H1 (cell line): ENCODE measurements around the gene CERS5. TPM values are rescaled to one million over a fixed set of nuclear protein-coding genes. Genes with fewer than 3 reads are reported as not detected.

ENCODE experiments used
- CTCF ChIA-PET: fragments of 300-600 bp; sonication (Branson Sonifier 250); formaldehyde crosslinking; loops from one replicate; lab custom pipeline; 2021; ENCODE audit not compliant: partially characterized antibody; lab: Charles Lee
- POLR2A ChIA-PET: fragments of 300-600 bp; sonication (Branson Sonifier 250); formaldehyde crosslinking; loops from one replicate; lab custom pipeline; 2021; ENCODE audit warnings: inconsistent platforms; ENCODE audit not compliant: partially characterized antibody; lab: Charles Lee
- DNase-seq, 2 experiments: peaks; one replicate each; pipeline versions ENCODE4 v3.0.0 to v3.0.0-alpha.2; 2010 to 2022; ENCODE audit warnings: low spot score in 2 of 2, low read depth in 1 of 2, mixed read lengths in 1 of 2
- FAIRE-seq: peaks from 2 replicates; lab custom pipeline; 2011; peaks lifted over from hg19 to GRCh38; lab: Jason Lieb, UNC
- H2AFZ ChIP-seq: 2 replicates; pipeline ENCODE4 v1.8.1; 2012; ENCODE audit warnings: low read length, inconsistent platforms
- H2AK5ac ChIP-seq: 2 replicates; pipeline ENCODE4 v1.6.1; 2013; ENCODE audit warnings: low read depth, low read length
- H2BK120ac ChIP-seq: replicated peaks from 2 replicates; pipeline ENCODE3; 2013; ENCODE audit warnings: low read depth, low read length, inconsistent platforms
- H2BK12ac ChIP-seq: 2 replicates; pipeline ENCODE4 v1.6.1; 2013; ENCODE audit warnings: low read depth, low read length
- H2BK15ac ChIP-seq: 2 replicates; pipeline ENCODE4 v1.6.1; 2013; ENCODE audit warnings: low read length
- H2BK20ac ChIP-seq: 2 replicates; pipeline ENCODE4 v1.6.1; 2013; ENCODE audit warnings: low read length
- H2BK5ac ChIP-seq: 2 replicates; pipeline ENCODE4 v1.6.1; 2013; ENCODE audit warnings: low read depth, low read length
- H3K14ac ChIP-seq: 2 replicates; pipeline ENCODE4 v1.6.1; 2013; ENCODE audit warnings: inconsistent platforms; ENCODE audit not compliant: insufficient read length
- H3K18ac ChIP-seq: 2 replicates; pipeline ENCODE4 v1.6.1; 2013; ENCODE audit warnings: low read length; ENCODE audit errors: extremely low read depth
- H3K23ac ChIP-seq: 2 replicates; pipeline ENCODE4 v1.6.1; 2013; ENCODE audit warnings: inconsistent platforms; ENCODE audit not compliant: insufficient read length
- H3K23me2 ChIP-seq: 2 replicates; pipeline ENCODE4 v1.6.1; 2013; ENCODE audit warnings: low read depth, low read length
- H3K27ac ChIP-seq: 2 replicates; pipeline ENCODE4 v1.6.1; 2011; ENCODE audit warnings: low read depth, low read length, inconsistent platforms
- H3K27me3 ChIP-seq, 4 experiments: replicated peaks in 1 of 4; 1 replicate in 1 of 4; 2 replicates in 3 of 4; pipeline versions ENCODE4 v1.6.1 to v1.8.1; 2011 to 2013; ENCODE audit warnings: low read length in 3 of 4, mild to moderate bottlenecking in 3 of 4, inconsistent platforms in 2 of 4, mixed read lengths in 2 of 4, moderate library complexity in 1 of 4; ENCODE audit not compliant: control insufficient read depth in 3 of 4, insufficient read depth in 3 of 4; ENCODE audit errors: extremely low read depth in 1 of 4
- H3K36me3 ChIP-seq, 4 experiments: 2 replicates each; pipeline versions ENCODE4 v1.6.1 to v1.8.1; 2011 to 2013; ENCODE audit warnings: mild to moderate bottlenecking in 4 of 4, low read length in 3 of 4, moderate library complexity in 2 of 4, control low read depth in 1 of 4, inconsistent platforms in 1 of 4; ENCODE audit not compliant: insufficient read depth in 4 of 4, control insufficient read depth in 2 of 4
- H3K4ac ChIP-seq: replicated peaks from 2 replicates; pipeline ENCODE3; 2013; ENCODE audit warnings: low read length, low read depth, mixed read lengths, inconsistent platforms; ENCODE audit not compliant: insufficient read length
- H3K4me1 ChIP-seq, 4 experiments: replicated peaks in 1 of 4; 1 replicate in 1 of 4; 2 replicates in 3 of 4; pipeline versions ENCODE4 v1.6.1 to v1.8.1; 2011 to 2013; ENCODE audit warnings: low read length in 3 of 4, inconsistent platforms in 2 of 4, mixed read lengths in 1 of 4; ENCODE audit not compliant: insufficient read depth in 4 of 4, control insufficient read depth in 3 of 4
- H3K4me2 ChIP-seq, 2 experiments: 2 replicates each; pipeline versions ENCODE4 v1.6.1 to v1.8.1; 2011 to 2013; ENCODE audit warnings: low read depth in 2 of 2, low read length in 2 of 2, control low read depth in 1 of 2, inconsistent platforms in 1 of 2, mild to moderate bottlenecking in 1 of 2; ENCODE audit not compliant: insufficient read depth in 1 of 2
- H3K4me3 ChIP-seq, 4 experiments: fragments of 200-600, 300-600 bp in 1 of 4; sonication (generic), shearing (Covaris generic), sonication (Bioruptor Twin) in 1 of 4; 2 replicates each; pipeline versions ENCODE4 v1.5.1 to v1.8.1; 2011 to 2016; ENCODE audit warnings: low read length in 4 of 4, low read depth in 3 of 4, control low read depth in 2 of 4, inconsistent platforms in 2 of 4, mild to moderate bottlenecking in 2 of 4, mixed read lengths in 1 of 4, moderate library complexity in 1 of 4; ENCODE audit not compliant: insufficient read depth in 2 of 4; ENCODE audit errors: extremely low read depth in 1 of 4
- H3K56ac ChIP-seq: replicated peaks from 2 replicates; pipeline ENCODE3; 2013; ENCODE audit warnings: low read depth, mild to moderate bottlenecking, mixed read lengths, low read length, inconsistent platforms; ENCODE audit not compliant: insufficient read length
- H3K79me1 ChIP-seq: 2 replicates; pipeline ENCODE4 v1.6.1; 2013; ENCODE audit warnings: low read depth, low read length, control low read depth
- H3K79me2 ChIP-seq, 2 experiments: 2 replicates each; pipeline versions ENCODE4 v1.6.1 to v1.8.1; 2012 to 2013; ENCODE audit warnings: low read length in 2 of 2, mild to moderate bottlenecking in 2 of 2, inconsistent platforms in 1 of 2; ENCODE audit not compliant: insufficient read depth in 2 of 2, control insufficient read depth in 1 of 2
- H3K9ac ChIP-seq, 4 experiments: replicated peaks in 1 of 4; 1 replicate in 1 of 4; 2 replicates in 3 of 4; pipeline versions ENCODE4 v1.6.1 to v1.8.1; 2011 to 2013; ENCODE audit warnings: low read depth in 3 of 4, low read length in 3 of 4, control low read depth in 2 of 4, mild to moderate bottlenecking in 2 of 4, moderate library complexity in 2 of 4, inconsistent platforms in 1 of 4; ENCODE audit errors: extremely low read depth in 1 of 4
- H3K9me3 ChIP-seq, 2 experiments: 2 replicates each; pipeline versions ENCODE4 v1.6.1 to v1.8.1; 2012 to 2013; ENCODE audit warnings: mild to moderate bottlenecking in 2 of 2, moderate library complexity in 2 of 2, control low read depth in 1 of 2, inconsistent platforms in 1 of 2, low read depth in 1 of 2, low read length in 1 of 2, mixed read lengths in 1 of 2; ENCODE audit not compliant: insufficient read depth in 2 of 2
- H4K20me1 ChIP-seq, 2 experiments: replicated peaks in 1 of 2; 2 replicates each; pipeline versions ENCODE3 to v1.8.1; 2011 to 2013; ENCODE audit warnings: inconsistent platforms in 2 of 2, low read length in 2 of 2, mild to moderate bottlenecking in 1 of 2; ENCODE audit not compliant: insufficient read depth in 2 of 2, control insufficient read depth in 1 of 2
- H4K5ac ChIP-seq: 2 replicates; pipeline ENCODE4 v1.6.1; 2013; ENCODE audit warnings: low read length, low read depth, mixed read lengths, inconsistent platforms; ENCODE audit not compliant: insufficient read length
- H4K8ac ChIP-seq: 2 replicates; pipeline ENCODE4 v1.8.0; 2013; ENCODE audit warnings: mild to moderate bottlenecking, moderate library complexity, low read length, inconsistent platforms; ENCODE audit not compliant: insufficient read depth; ENCODE audit errors: extremely low read depth
- H4K91ac ChIP-seq: replicated peaks from 2 replicates; pipeline ENCODE3; 2013; ENCODE audit warnings: low read length, mixed read lengths, inconsistent platforms; ENCODE audit not compliant: insufficient read length
- WGBS, 2 experiments: shearing (Covaris generic) in 1 of 2; methylation state at CpG; one replicate each; pipeline versions ENCODE4 v1.1.6 to v1.1.7; 2013 to 2015; ENCODE audit warnings: low lambda C conversion rate in 2 of 2, mixed read lengths in 2 of 2, inconsistent platforms in 1 of 2, low coverage in 1 of 2, missing lambda C conversion rate in 1 of 2; ENCODE audit not compliant: insufficient replicate concordance in 2 of 2, insufficient coverage in 1 of 2, insufficient read length in 1 of 2; ENCODE audit errors: extremely low coverage in 1 of 2, missing lambda C conversion rate in 1 of 2; 5-methylcytosine and 5-hydroxymethylcytosine counted together
- polyA plus RNA-seq, 7 experiments: library from polyadenylated mRNA; depleted of rRNA in 3 of 7; stranded (reverse) in 5 of 7; unstranded in 2 of 7; fragments of >200 nt in 5 of 7; fragments of 200-250 nt in 2 of 7; gene quantifications; 1 replicate in 5 of 7; 2 replicates in 1 of 7; 4 replicates in 1 of 7; pipeline versions ENCODE4 v1.2.1 to v1.2.3, GENCODE V29; 2011 to 2013; ENCODE audit warnings: missing spikeins in 2 of 7, mixed read lengths in 2 of 7
- total RNA-seq: library from RNA; stranded (reverse); fragmentation: NEBNext Ultra II Directional; extraction: Animal tissue kit (Norgen Biotek cat#: 25700); gene quantifications from 2 replicates; pipeline ENCODE4 v1.2.1, GENCODE V29; 2021

Gene CERS5
- total and polyA plus RNA-seq, 2 of the 8 experiments (the other 6 are each of a cell fraction or from before 2014, with no cell fraction given), result 69.2 to 119 TPM

DNA sequence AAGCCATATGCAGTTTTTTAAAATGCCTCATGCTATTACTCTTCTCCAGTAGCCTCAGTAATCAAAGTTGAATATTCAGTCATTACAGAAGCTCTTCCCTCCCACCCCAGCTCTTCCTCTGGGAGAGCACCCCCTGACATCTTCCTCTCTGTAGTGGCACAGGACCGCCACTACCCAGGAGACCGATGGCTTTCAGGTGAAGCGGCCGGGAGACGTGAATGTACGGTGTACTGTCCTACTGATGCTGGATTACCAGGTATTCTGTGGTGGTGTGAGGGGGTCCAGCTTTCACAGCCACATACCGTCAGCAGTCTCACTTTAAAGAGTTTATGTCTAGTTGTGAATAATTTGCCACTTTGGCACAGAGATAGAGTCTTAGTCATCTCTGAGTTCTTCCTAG lies 77.4 kb downstream of the CERS5 start:
- CTCF ChIA-PET, result interaction anchor here (0.8 to 27.3 kb wide), 15 partner anchors 11 to 250 kb away, joined by 3 to 625 read pairs (median 4); partner anchors contain the start of genes CERS5, COX14 and GPD1
- Histone ChIP-seq H3K9ac (no peak overlapping the region), H3K36me3 (peaks cover 54 to 78% (median 72%) of the 10 kb centered on the region in 4 experiments), H2BK20ac (no peak overlapping the region), H2BK12ac (no peak overlapping the region), H3K27ac (no peak overlapping the region), H2BK5ac (no peak overlapping the region), H3K23me2 (peaks cover 7% of the 10 kb centered on the region), H3K4me2 (no peak overlapping the region), H3K79me1 (no peaks in the 10 kb centered on the region; the same call in 1 of the 2 replicates), H3K9me3 (no peaks in the 10 kb centered on the region), H4K20me1 (peaks cover 7 to 16% of the 10 kb centered on the region in 2 experiments), H3K23ac (no peak overlapping the region), H4K5ac (no peak overlapping the region), H3K4ac (no peak overlapping the region), H4K8ac (no peak overlapping the region), H4K91ac (no peak overlapping the region), H3K27me3 (no peaks in the 10 kb centered on the region), H2AK5ac (no peak overlapping the region), H2BK120ac (no peak overlapping the region), H2AFZ (no peak overlapping the region), H3K4me1 (peaks cover 0 to 5% (median 1%) of the 10 kb centered on the region in 4 experiments; a peak in 2 of 7 replicates), H2BK15ac (no peak overlapping the region), H3K14ac (no peak overlapping the region), H3K79me2 (peaks cover 0 to 19% of the 10 kb centered on the region in 2 experiments; a peak in 3 of 4 replicates), H3K56ac (no peak overlapping the region), H3K4me3 (no peak overlapping the region), H3K18ac (no peak overlapping the region)
- no peak for DNase-seq
- 97% methylated on average over 7 of the region's 7 CpGs; no CpG with 5 or more reads in 1 of the 2 experiments for WGBS, 2 experiments
- FAIRE-seq, result no peak
- POLR2A ChIA-PET, result interaction anchor here (0.6 to 25.0 kb wide), 4 partner anchors 15 to 204 kb away, joined by 3 to 457 read pairs (median 4); partner anchors contain the start of genes COX14 and GPD1
